K562 (cell line): Measurements from ENCODE around the gene IKZF4. TPM values are rescaled to one million over a fixed set of nuclear protein-coding genes. Genes with fewer than 3 reads are reported as not detected.
A peak's percentile ranks its signal among the peaks of the same experiment; 100 is the strongest.

Source experiments
- ARID1B ChIP-seq: fragments of 450-650 bp; IDR thresholded peaks from 2 replicates; pipeline ENCODE4 v1.6.1; 2016; ENCODE audit warnings: antibody characterized with exemption, mild to moderate bottlenecking, inconsistent platforms
- BACH1 ChIP-seq: fragments of 200-800 bp; sonication (Bioruptor generic); IDR thresholded peaks from 2 replicates; pipeline ENCODE4 v1.6.1; 2016; ENCODE audit warnings: missing genetic modification characterization, missing compliant biosample characterization
- CAMTA2 ChIP-seq: fragments of 250-450 bp; sonication (Bioruptor Pico); conservative IDR thresholded peaks from 2 replicates; pipeline ENCODE4 v1.5.1; 2022
- CEBPG ChIP-seq, 3 experiments: fragments of 200-800 bp in 1 of 3; sonication (Bioruptor generic) in 1 of 3; sonication (generic) in 1 of 3; formaldehyde crosslinking in 1 of 3; IDR thresholded peaks in 2 of 3; conservative IDR thresholded peaks in 1 of 3; 2 replicates each; pipeline versions ENCODE4 v1.6.1 to v1.8.0; 2016 to 2022; ENCODE audit warnings: missing compliant biosample characterization in 2 of 3, missing genetic modification characterization in 2 of 3, mild to moderate bottlenecking in 1 of 3, missing genetic modification reagents in 1 of 3
- HDAC1 ChIP-seq, 2 experiments: fragments of 450-650 bp; IDR thresholded peaks; 2 replicates each; pipeline ENCODE4 v1.6.1; 2016 to 2017; ENCODE audit warnings: inconsistent platforms in 1 of 2, mild to moderate bottlenecking in 1 of 2, moderate library complexity in 1 of 2
- MAZ ChIP-seq, 2 experiments: fragments of 450-650 bp in 1 of 2; sonication (generic) in 1 of 2; formaldehyde crosslinking; IDR thresholded peaks in 1 of 2; conservative IDR thresholded peaks in 1 of 2; 2 replicates each; pipeline versions ENCODE4 v1.4.0 to v1.5.0; 2020; ENCODE audit warnings: mild to moderate bottlenecking in 1 of 2, missing genetic modification reagents in 1 of 2
- NCOR1 ChIP-seq: fragments of 450-650 bp; IDR thresholded peaks from 2 replicates; pipeline ENCODE4 v1.6.1; 2016; ENCODE audit warnings: mild to moderate bottlenecking, moderate library complexity
- SRF ChIP-seq, 2 experiments: fragments of 250-450, 450-650 bp in 1 of 2; sonication (Bioruptor Pico) in 1 of 2; sonication (generic) in 1 of 2; formaldehyde crosslinking; IDR thresholded peaks; 2 replicates each; pipeline versions ENCODE4 v1.5.0 to v1.5.1; 2020 to 2022; ENCODE audit warnings: mild to moderate bottlenecking in 1 of 2, missing genetic modification reagents in 1 of 2
- TEAD2 ChIP-seq: fragments of 450-650 bp; IDR thresholded peaks from 2 replicates; pipeline ENCODE4 v1.6.1; 2016; ENCODE audit warnings: missing genetic modification characterization, control low read depth, missing compliant biosample characterization
- TEAD4 ChIP-seq, 2 experiments: sonication (generic) in 1 of 2; formaldehyde crosslinking in 1 of 2; IDR thresholded peaks; 2 replicates each; pipeline versions ENCODE4 v1.6.1 to v1.8.0; 2012 to 2022; ENCODE audit warnings: borderline replicate concordance in 1 of 2, inconsistent platforms in 1 of 2, low read length in 1 of 2, mild to moderate bottlenecking in 1 of 2, missing genetic modification reagents in 1 of 2
- TGIF2 ChIP-seq: sonication (generic); formaldehyde crosslinking; IDR thresholded peaks from 2 replicates; pipeline ENCODE4 v1.8.1; 2022; ENCODE audit warnings: mild to moderate bottlenecking, missing genetic modification reagents, moderate library complexity
- ZBTB17 ChIP-seq: fragments of 450-650 bp; formaldehyde crosslinking; IDR thresholded peaks from 2 replicates; pipeline ENCODE4 v1.4.0; 2020; ENCODE audit warnings: mild to moderate bottlenecking
- ZEB2 ChIP-seq: fragments of 450-650 bp; IDR thresholded peaks from 2 replicates; pipeline ENCODE4 v1.6.1; 2016
- ZNF551 ChIP-seq: fragments of 250-450 bp; sonication (Bioruptor Pico); IDR thresholded peaks from 2 replicates; pipeline ENCODE4 v1.5.0; 2021; ENCODE audit warnings: mild to moderate bottlenecking, moderate library complexity
- polyA plus RNA-seq, 8 experiments: library from polyadenylated mRNA; depleted of rRNA in 4 of 8; stranded (reverse) in 5 of 8; unstranded in 3 of 8; fragments of >200 nt; fragmentation: Nextera tagmentation in 2 of 8; fragmentation: Illumina TruSeq in 1 of 8; extraction: Ambion mirVana in 2 of 8; extraction: Trizol in 1 of 8; gene quantifications; 2 replicates each; pipeline versions ENCODE4 v1.2.1 to v1.2.3, GENCODE V29; 2011 to 2014; ENCODE audit warnings: inconsistent platforms in 1 of 8, missing spikeins in 1 of 8
- total RNA-seq, 7 experiments: library from RNA; depleted of rRNA in 6 of 7; stranded (reverse); fragments of >200 nt in 6 of 7; fragmentation: Illumina TruSeq in 2 of 7; extraction: Trizol in 2 of 7; gene quantifications; 2 replicates each; pipeline versions ENCODE4 v1.2.1 to v1.2.3, GENCODE V29; 2011 to 2021; ENCODE audit warnings: low replicate concordance in 1 of 7
- TF ChIP-seq, protein P1 (sequence below), 3 experiments: IDR thresholded peaks in 2 of 3; conservative IDR thresholded peaks in 1 of 3; 2 replicates each; pipeline ENCODE4 v1.5.1; 2011 to 2012; ENCODE audit warnings: low read length in 3 of 3, mild to moderate bottlenecking in 3 of 3, control low read depth in 2 of 3, improper control_type of control experiment in 1 of 3, inconsistent platforms in 1 of 3, low read depth in 1 of 3, mixed read lengths in 1 of 3, moderate library complexity in 1 of 3; ENCODE audit not compliant: insufficient read depth in 2 of 3
- TF ChIP-seq, protein P2 (sequence below): fragments of 200-800 bp; sonication (Bioruptor generic); IDR thresholded peaks from 2 replicates; pipeline ENCODE4 v1.6.1; 2016; ENCODE audit warnings: missing genetic modification characterization, missing compliant biosample characterization
- TF ChIP-seq, protein P3 (sequence below): fragments of 250-450 bp; sonication (Bioruptor Pico); IDR thresholded peaks from 2 replicates; pipeline ENCODE4 v1.6.1; 2021; ENCODE audit warnings: mild to moderate bottlenecking
- TF ChIP-seq, protein P4 (sequence below): fragments of 450-650 bp; IDR thresholded peaks from one replicate; pipeline ENCODE4 v1.6.1; 2018; ENCODE audit warnings: mild to moderate bottlenecking, moderate library complexity; ENCODE audit not compliant: partially characterized antibody

Gene IKZF4
- total and polyA plus RNA-seq, 9 of the 15 experiments (the other 6 are each of a cell fraction or from before 2014, with no cell fraction given): 1.9 to 16.3 (median 3.6) TPM

DNA sequence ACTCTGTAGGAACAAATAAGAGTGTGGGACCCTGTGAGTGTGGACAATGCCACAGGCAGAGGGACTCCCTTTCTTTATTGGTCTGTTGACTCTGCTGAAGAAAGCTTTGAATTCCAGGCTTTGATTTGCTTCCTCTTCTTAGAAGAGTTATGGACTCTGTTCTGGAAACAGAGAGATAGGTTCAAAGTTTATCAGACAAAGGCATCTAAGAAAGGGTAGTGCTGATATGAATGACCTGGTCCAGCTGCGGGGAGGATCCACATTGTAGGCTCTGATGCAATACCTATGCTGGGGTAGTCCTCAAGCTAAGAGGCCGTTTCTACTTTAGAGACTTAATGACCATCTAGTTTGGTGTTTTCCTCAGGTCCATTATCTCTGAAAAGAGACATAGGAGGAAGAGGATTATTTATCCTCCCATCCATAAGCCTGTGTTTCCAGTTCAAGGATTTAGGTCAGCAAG is 10.7 kb upstream of the IKZF4 start (continued):
- TF ChIP-seq ZEB2 (peak; percentile 37; the same call in 1 of the 2 replicates), CEBPG (CRISPR knock-in tag; IDR thresholded peaks at IDR 0.05) (peak; percentile 90), CEBPG (tag; conservative IDR thresholded peaks at IDR 0.05 in 1 of 2, IDR thresholded peaks at IDR 0.05 in 1 of 2) (peak; percentile 94 to 97), ZBTB17 (CRISPR knock-in tag) (peak; percentile 75; the same call in 1 of the 2 replicates), TEAD2 (0 out of 2 replicates have a peak, but pooled peaks have one; percentile 41), ZNF551 (no peak), BACH1 (tag) (no peak), CAMTA2 (no peak), TGIF2 (no peak), TEAD4 (IDR thresholded peaks at IDR 0.05; ENCODE audit: low read length) (peak; percentile 91), TEAD4 (CRISPR knock-in tag; IDR thresholded peaks at IDR 0.05; ENCODE audit: borderline replicate concordance) (no peak), NCOR1 (peak; percentile 27; the same call in 1 of the 2 replicates), ARID1B (peak; percentile 77), MAZ (CRISPR knock-in tag; conservative IDR thresholded peaks at IDR 0.05 in 1 of 2, IDR thresholded peaks at IDR 0.05 in 1 of 2) (peak in 1 of 2 experiments; percentile 25; a peak in 1 of 4 replicates), HDAC1 (IDR thresholded peaks at IDR 0.05) (peak in 1 of 2 experiments; percentile 80; a peak in 2 of 4 replicates), SRF (CRISPR knock-in tag; IDR thresholded peaks at IDR 0.05) (no peak)
- TF ChIP-seq, protein P1, sequence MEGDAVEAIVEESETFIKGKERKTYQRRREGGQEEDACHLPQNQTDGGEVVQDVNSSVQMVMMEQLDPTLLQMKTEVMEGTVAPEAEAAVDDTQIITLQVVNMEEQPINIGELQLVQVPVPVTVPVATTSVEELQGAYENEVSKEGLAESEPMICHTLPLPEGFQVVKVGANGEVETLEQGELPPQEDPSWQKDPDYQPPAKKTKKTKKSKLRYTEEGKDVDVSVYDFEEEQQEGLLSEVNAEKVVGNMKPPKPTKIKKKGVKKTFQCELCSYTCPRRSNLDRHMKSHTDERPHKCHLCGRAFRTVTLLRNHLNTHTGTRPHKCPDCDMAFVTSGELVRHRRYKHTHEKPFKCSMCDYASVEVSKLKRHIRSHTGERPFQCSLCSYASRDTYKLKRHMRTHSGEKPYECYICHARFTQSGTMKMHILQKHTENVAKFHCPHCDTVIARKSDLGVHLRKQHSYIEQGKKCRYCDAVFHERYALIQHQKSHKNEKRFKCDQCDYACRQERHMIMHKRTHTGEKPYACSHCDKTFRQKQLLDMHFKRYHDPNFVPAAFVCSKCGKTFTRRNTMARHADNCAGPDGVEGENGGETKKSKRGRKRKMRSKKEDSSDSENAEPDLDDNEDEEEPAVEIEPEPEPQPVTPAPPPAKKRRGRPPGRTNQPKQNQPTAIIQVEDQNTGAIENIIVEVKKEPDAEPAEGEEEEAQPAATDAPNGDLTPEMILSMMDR (IDR thresholded peaks at IDR 0.05 in 2 of 3, conservative IDR thresholded peaks at IDR 0.05 in 1 of 3; ENCODE audit: insufficient read depth in 2 of 3, low read depth in 1 of 3, low read length in 3 of 3): no peak
- TF ChIP-seq, protein P2, sequence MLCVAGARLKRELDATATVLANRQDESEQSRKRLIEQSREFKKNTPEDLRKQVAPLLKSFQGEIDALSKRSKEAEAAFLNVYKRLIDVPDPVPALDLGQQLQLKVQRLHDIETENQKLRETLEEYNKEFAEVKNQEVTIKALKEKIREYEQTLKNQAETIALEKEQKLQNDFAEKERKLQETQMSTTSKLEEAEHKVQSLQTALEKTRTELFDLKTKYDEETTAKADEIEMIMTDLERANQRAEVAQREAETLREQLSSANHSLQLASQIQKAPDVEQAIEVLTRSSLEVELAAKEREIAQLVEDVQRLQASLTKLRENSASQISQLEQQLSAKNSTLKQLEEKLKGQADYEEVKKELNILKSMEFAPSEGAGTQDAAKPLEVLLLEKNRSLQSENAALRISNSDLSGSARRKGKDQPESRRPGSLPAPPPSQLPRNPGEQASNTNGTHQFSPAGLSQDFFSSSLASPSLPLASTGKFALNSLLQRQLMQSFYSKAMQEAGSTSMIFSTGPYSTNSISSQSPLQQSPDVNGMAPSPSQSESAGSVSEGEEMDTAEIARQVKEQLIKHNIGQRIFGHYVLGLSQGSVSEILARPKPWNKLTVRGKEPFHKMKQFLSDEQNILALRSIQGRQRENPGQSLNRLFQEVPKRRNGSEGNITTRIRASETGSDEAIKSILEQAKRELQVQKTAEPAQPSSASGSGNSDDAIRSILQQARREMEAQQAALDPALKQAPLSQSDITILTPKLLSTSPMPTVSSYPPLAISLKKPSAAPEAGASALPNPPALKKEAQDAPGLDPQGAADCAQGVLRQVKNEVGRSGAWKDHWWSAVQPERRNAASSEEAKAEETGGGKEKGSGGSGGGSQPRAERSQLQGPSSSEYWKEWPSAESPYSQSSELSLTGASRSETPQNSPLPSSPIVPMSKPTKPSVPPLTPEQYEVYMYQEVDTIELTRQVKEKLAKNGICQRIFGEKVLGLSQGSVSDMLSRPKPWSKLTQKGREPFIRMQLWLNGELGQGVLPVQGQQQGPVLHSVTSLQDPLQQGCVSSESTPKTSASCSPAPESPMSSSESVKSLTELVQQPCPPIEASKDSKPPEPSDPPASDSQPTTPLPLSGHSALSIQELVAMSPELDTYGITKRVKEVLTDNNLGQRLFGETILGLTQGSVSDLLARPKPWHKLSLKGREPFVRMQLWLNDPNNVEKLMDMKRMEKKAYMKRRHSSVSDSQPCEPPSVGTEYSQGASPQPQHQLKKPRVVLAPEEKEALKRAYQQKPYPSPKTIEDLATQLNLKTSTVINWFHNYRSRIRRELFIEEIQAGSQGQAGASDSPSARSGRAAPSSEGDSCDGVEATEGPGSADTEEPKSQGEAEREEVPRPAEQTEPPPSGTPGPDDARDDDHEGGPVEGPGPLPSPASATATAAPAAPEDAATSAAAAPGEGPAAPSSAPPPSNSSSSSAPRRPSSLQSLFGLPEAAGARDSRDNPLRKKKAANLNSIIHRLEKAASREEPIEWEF (CRISPR knock-in tag): no peak
- TF ChIP-seq, protein P3, sequence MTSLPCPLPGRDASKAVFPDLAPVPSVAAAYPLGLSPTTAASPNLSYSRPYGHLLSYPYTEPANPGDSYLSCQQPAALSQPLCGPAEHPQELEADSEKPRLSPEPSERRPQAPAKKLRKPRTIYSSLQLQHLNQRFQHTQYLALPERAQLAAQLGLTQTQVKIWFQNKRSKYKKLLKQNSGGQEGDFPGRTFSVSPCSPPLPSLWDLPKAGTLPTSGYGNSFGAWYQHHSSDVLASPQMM (CRISPR knock-in tag): no peak
- TF ChIP-seq, protein P4, sequence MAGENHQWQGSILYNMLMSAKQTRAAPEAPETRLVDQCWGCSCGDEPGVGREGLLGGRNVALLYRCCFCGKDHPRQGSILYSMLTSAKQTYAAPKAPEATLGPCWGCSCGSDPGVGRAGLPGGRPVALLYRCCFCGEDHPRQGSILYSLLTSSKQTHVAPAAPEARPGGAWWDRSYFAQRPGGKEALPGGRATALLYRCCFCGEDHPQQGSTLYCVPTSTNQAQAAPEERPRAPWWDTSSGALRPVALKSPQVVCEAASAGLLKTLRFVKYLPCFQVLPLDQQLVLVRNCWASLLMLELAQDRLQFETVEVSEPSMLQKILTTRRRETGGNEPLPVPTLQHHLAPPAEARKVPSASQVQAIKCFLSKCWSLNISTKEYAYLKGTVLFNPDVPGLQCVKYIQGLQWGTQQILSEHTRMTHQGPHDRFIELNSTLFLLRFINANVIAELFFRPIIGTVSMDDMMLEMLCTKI: no peak
